T-helper 22 cell (primary cell): ENCODE data around the gene ARMH1.

Source experiments
- DNase-seq: peaks from one replicate; pipeline ENCODE4 v3.0.0-alpha.2; 2020; ENCODE audit warnings: low read depth

The ARMH1 gene

DNA sequence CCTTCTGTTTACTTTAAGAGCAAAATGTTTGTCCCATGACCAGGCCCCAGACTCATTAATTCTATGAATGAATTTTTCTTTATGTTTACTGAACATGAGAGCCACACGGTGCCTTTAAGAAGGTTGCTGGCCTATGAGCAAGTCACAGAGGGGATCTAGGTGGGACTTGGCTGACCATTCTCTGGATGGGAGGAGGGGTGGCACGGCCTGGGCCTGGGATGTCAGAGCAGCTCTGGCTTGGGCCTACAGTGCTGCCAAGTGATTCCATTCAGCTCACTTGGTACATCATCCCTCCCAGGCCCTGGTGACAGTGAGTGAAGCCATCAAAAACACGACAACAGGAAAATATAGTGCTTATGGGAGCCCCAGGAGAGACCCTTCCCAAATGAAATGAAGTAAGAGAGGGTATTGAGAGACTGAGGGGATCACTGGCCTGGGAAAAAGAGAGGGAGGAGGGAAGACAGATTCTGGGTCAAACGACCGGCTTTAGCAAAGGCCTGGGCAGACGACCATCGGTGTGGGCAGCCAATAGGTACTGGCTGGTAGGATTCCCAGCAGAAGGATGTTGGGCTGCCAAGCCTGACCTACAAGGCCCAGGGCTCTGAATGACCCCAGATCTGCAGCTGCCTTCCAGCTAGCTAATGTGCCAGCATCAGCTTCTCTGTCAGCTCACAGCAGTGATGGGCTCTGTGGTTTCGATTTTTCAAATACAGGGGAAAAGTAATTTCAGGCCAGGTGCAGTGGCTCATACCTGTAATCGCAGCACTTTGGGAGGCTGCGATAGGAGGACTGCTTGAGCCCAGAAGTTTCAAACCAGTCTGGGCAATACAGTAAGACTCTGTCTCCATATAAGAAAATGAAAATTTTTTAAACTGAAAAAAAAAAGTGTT lies 3.5 kb upstream of the ARMH1 start:
- no peak for DNase-seq

DNA sequence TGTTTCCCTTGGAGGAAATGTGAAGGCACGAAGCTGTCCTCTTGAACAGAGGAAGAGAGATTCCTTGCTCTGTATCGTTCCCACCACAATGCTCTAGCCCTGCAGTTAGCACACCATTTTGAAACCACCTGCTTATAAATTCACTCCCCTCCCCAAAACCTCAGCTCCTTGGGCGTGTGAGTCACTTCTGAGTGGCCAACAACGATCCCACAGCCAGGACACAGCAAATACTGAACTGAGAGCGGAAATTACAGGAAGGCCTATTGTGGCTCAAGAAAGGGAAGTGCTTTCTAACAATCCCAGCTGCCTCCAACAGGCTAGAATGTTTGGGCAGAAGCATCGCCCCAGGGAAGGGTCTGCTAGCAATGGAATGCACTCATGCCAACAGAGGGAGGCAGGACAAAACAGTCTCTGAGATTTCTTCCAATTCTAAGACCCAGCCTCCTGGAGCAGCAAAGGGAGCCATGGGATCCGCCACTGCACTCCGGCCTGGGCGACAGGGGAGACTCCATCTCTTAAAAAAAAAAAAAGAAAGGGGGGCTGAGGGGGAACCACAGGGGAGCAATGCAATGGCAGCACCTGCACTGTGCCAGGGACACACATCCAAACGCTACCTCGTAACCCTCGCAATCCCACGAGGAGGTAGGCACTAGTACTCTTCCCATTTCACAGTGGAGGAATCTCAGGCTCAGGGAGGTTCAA lies 2.1 kb upstream of the ARMH1 start:
- no peak for DNase-seq

DNA sequence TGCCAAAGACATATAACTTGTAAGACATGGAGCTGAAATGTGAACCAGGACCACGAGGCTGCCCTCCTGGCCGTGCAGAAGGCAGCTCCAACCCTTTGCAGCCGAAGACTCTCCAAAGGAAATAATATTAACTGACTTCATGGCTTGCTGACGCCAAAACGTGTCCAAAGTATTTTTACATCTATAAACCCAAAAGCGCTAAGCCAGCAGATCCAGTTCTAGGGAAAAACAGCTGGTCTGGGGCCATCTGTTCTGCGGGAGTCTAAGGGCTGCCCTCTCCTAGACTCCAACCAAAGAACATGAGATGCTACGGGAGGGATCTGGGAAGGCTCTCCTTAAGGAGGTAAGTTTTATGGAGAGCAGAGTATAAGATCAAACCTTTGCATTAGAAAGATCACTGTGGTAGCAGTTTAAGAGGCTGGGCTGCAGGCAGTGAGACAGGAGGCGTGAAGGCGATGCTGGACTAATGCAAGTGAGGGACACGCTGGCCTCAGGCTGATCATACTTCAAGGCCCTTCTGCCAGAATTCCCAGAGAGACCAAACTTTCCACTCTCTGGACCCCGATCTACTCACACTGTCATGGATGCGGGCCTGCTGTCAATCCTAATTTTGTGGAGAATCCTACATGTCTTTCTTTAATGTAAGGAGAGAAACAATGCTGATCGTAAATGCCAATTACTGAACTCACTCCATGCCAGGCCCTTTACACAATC lies 1.4 kb upstream of the ARMH1 start:
- DNase-seq = no peak

DNA sequence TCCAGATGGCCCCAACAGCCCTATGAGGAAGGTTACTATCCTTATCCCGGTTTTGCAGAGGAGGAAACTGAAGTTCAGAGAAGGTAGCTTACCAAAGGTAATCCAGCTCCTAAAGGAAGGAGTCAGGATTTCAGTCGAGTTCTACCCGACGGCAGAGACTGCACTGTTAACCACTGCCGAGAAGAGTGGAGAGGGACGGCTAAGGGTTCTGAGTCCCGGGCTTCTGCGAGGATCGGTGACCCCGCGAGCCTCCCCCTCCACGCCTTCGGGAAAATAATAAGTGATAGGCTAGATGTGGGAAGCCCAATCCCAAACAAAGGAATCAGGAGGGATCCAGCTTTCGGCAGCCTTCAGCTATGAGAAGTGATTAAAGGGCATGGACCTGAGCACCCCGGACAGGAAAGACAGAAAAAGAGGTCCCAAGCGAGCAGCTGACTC lies 820 bp upstream of the ARMH1 start:
- DNase-seq = no peak

DNA sequence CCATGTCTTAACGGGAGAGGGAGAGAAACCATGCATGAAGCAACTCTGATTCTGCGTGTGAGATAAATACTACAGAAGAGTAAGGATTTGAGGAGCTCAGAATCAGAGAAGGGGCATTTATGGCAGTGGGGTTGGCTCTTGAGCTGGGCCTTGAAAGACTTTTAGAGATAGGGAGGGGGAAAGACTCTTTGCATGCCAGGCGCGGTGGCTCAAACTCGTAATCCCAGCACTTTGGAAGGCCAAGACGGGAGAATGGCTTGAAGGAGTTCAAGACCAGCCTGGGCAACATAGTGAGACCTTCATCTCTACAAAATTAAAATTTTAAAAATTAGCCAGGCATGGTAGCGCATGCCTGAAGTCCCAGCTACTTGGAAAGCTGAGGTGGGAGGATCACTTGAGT lies 672 bp downstream of the ARMH1 start:
- no peak for DNase-seq

DNA sequence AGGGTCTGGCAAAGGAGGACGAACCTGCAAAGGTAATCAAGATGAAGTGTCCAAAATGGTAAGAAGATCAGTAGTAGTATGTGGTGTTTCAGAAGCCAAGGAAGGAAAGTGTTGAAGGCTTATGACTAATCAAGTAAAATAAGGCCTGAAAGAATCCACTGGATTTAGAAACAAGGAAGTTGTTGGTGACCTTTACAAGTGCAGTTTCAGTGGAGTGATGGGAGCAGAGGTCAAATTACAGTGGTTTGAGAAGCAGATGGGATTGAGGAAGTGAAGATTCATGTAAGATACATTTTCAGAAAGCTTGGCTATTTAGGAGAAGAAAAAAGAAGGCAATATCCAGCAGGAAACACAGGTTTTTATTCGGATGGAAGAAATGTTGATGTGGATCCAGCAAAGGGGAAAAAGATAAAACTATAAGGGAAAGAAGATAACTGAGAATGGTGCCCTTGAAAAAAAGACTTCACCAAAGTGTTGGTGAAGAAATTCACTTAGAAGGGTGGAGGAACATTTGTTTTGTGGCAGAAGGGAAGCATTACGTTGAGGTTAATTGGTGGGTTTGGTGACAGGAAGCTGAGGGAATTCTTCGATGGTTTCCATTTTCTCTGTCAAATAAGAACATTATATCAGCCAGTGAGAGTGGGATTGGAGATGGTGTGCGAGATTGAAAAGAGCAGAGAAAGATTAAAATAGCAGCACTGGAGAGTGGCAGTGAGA lies 2.1 kb downstream of the ARMH1 start:
- DNase-seq = no peak

DNA sequence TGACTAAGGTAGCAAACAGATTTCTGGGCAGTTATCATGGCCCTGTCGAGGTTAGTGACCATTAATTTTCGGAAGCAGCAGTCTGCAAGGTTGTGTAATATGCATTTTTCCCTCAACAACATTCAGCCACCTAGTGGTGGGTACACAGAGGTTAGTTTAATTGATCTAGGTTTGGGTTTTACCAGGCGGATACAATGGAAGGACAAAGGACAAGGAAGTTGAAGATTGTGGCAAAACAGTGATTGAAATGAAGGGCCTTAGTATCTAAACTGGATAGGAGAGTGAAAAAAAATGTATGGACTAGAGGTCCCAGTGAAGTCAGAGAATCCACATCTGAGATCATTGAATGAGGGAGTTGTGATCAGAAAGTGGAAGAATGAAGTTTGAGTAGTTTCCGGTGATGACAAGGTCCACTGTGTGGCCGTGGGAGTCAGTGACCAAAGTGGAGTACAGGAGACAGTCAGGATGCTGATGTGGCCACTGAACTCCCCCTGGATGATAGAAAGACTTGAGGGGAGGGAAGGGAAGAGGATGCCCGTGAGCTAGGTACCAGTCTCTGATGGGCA lies 2.8 kb downstream of the ARMH1 start:
- no peak for DNase-seq

DNA sequence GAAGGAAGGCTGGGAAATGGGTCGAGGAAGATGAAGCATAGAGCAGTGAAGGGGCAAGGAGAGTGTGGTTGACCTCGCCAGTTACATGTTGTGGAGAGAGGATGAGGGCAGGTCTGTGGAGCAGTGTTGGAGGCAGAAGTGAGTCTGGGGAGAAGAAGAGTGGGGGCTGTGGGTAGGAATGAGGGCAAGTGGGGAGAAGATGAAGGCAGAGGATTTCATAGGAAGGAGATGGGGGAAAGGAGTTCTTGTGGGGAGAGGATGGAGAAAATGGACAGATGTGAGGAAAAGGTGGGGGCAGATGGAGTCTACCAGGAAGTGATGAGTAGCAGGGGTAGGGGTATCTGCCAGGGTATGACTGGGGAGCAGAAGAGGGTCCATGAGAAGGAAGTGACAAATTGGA lies 3.6 kb downstream of the ARMH1 start:
- DNase-seq = no peak

DNA sequence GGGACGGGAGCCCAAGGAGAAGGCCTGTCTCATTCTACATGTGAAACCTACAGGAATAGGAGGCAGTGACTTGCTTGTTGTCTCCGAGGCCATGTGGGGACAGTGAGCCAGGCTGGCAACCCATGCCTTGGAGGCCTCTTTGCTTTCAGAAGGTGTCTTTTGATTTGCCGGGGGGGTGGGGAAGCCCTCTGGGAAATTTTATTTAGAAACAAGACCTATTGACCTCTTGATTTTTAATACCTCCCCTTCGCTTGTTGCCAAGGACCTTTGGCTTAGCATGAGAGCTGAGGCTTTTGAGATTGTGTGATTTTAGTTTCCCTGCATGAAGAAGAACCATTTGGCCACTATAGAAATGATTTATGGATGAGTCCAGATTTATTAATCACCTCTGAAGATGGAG lies 4.1 kb downstream of the ARMH1 start:
- DNase-seq = no peak

DNA sequence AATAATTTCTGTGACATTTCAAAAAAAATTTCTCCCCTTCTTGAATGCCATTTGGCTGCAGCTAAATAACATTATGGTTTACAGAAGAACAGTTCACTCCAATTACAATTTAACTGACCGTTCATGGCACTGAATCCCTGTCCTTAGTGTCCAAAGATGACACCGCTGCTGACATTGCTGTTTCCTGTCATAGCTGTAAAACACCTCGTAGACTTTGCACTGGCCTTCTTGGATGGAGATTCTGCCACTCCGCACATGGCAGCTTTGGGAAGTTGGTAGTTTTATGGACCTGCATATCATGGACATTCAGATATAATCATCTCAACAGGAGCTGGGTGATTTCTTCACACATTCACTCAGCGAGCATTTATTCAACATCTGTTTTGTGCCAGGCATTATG lies 5.0 kb downstream of the ARMH1 start:
- DNase-seq = no peak

DNA sequence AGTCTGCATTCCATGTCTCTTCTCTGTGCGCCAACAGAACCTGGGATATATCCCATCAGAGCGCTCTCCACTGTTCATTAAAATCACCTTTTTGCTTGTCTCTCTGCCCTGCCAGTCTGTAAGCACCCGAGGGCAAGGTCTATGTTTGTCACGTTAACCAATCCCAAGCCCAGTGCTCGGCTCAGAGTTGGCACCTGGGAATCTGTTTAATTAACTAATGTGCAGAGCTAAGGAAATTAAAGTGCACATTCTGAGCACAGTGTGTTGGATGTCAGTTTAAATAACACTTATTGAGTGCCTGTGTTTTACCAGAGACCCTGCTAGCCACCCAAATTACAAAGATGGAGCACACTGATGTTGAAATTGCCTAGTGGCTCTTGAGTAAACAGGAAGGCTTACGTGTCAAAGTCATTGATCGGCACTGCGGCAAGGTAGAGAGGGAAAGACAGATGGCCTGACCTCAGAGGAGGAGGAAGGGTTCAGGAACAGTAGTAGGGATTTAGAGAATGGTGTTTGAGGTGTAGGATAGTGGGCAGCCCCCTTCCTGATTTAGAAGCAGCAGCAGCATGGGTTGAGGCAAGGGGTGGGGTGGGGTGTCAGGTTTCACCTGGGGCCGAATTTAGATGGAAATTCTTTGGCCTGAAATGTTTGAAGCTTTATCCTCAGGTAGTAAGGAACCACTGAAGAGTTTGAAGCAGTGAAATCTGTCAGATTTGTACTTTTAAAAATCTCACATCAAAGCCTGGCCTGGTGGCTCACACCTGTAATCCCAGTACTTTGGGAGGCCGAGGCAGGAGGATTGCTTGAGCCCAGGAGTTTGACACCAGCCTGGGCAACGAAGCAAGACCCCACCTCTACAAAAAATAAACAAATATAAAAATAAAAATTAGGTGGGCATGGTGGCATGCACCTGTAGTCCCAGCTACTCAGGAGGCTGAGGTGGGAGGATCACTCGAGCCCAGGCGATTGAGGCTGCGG lies 7.7 kb downstream of the ARMH1 start:
- no peak for DNase-seq

DNA sequence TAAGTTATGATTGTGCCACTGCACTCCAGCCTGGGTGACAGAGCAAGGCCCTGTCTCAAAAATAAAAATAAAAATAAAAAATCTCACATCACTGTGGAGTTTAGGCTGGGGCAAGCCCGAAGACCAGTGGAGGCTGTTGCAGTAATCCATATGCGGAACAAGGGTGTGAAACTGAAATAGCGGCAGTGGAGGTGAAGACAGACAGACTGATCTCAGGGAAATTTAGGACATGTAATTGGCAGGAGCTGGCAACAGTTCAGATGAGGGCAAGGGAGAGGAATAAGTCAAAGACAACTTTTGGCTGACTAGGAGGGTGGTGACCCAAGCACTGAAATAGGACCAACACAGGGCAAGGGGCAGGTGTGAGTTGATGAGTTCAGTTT lies 8.4 kb downstream of the ARMH1 start:
- no peak for DNase-seq

DNA sequence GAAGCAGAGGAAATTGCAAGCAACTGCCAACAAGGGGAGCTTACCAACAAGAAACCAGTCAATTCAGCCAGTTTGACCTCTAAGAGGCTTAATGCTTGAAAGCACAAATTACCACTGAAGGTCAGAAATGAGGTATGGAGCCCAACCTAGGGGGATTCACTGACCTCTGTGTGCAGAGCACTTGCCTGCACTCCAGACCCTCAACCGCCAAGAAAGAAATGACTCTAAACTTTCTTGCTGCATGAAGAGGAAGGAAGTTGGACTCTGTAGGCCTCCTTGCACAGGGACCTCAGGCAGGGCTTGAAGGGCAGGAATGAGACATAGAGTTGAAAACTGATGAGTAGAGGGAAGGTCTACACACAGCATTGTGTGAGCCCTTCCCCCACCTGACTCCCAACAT lies 10.0 kb downstream of the ARMH1 start:
- DNase-seq = no peak

DNA sequence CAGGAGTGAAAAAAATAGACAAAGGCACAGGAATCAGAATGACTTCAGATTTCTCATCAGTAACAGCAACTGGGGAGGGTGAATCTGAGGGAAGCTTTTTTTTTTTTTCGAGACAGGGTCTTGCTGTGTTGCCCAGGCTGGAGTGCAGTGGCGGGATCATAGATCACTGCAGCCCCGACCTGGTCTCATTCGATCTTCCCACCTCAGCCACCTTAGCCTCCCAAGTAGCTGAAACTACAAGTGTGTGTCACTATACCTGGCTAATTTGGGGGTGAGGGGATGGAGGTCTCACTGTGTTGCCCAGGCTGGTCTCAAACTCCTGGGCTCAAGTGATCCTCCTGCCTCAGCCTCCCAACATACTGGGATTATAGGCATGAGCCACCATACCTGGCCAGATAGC lies 10.7 kb downstream of the ARMH1 start:
- DNase-seq = no peak

DNA sequence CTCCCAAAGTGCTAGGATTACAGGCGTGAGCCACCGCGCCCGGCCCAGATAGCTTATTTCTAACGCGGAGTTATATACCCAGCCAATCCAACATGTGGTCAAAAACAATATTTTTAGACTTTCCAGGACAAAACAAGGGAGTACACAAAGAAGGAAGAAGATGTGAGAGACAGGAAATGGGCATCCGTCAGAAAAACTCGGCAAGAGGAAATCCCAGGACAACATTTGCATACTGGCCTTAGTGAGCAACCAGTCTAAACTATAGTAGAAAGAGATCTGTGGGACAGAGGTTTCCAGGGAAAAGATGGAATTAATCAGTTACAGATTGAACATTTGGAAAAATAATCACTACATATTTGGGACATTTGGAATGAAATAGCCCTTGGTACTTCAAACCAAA lies 11.4 kb downstream of the ARMH1 start:
- no peak for DNase-seq

DNA sequence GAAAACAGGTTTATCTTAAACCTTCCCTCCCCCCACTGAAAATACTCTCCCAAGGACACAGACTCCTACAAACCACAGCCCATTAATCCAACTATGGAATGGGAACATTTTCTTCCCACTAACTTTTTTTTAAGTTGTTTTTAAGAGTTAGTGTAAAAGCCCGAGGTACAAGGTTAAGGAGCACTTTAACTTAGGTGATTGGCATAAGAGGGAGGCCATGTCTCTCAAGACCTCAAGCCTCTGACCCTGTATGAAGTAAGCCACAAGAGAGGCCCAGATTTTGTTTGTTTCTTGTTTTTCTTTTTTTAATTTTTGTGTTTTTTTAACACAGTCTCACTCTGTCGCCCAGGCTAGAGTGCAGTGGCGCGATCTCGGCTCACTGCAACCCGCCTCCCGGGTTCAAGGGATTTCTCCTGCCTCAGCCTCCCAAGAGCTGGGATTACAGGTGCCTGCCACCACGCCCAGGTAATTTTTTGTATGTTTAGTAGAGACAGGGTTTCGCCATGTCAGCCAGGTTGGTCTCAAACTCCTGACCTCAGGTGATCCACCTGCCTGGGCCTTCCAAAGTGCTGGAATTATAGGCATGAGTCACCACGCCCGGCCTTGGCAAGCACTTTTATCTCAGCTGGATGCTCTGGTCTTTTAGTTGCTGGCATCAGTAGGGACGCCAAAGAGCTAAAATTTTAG lies 14.4 kb downstream of the ARMH1 start:
- DNase-seq = no peak

DNA sequence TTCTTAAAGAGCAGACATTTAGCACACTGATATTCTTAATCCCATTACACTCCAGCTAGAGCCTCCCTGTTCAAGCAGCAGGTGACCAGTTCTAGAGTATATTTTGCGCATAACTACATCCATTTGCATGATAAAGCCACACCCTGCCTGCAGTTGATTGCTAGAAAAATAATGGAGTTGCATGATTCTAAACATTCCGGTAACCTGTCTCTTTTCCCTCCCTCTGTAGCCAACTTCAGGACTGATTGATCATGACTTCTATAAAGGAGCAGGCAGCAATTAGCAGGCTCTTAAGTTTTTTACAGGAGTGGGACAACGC lies 14.9 kb downstream of the ARMH1 start:
- no peak for DNase-seq

DNA sequence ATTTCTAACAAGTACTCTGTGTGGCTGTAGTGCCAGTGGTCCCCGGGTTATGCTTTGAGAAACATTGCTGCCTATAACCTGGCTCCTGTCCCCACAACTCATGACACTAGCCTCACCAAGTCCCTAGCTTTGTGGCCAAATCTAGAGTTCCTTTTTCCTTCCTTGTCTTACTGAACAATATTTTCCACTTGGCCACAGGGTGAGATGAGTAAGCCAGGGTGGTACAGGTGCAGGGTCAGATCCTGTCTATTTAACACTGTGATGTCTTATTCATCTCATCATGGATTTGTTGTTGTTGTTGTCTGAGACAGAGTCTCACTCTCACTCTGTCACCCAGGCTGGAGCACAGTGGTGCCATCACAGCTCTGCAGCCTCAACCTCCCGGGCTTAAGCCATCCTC lies 18.6 kb downstream of the ARMH1 start:
- no peak for DNase-seq

DNA sequence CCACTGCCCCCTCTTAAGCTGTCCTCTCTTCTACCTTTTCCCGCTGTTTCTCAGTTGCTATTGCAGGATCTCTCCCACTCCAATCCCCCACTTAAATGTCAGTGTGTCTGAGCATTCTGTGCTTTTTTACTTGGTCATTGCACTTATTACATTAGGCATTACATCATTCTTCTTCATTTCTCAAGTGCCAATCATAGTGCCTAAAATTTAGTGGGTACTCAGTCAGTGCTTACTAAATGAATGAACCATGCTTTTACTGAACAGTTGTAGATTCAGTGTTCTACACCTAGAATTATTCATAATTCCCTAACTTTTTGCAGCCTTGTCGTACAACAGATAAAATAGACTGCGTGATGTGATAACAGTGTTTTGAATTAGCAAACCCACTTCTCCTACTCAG lies 19.4 kb downstream of the ARMH1 start:
- no peak for DNase-seq

DNA sequence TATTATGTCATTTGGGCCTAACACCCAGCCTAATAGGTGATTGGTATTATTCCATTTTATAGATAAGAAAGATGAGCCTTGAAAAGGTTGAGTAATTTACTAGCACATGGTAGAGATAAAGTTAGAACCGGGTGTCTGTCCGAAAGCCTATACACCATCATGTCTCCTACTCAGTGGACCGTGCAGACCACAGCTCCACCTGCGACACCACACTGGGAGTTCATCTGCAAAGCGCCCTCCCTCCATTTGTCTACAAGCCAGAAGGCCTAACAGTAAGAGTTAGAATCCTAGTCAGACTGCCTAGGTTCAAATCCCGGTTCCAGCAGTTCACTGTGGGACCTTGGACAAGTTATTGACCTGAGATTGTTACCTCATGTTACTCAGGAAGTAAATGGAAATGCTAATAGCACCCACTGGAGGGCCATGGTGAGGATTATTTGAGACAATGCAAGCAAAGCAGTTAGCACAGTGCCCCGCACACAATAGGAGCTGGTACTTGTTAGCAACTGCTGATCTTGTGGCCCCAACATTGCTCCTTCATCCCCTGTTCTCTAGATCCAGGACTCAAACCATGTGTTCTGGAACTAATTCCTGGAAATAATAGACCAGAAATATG lies 20.5 kb downstream of the ARMH1 start:
- DNase-seq = no peak
